NT2/D1 (cell line): ENCODE results near the gene HRH2.

Source experiments
- DNase-seq: peaks from one replicate; pipeline ENCODE4 v3.0.0-alpha.2; 2011; ENCODE audit warnings: low read depth, low spot score
- H3K27me3 ChIP-seq: 2 replicates; pipeline ENCODE4 v1.6.0; 2011; ENCODE audit warnings: mild to moderate bottlenecking; ENCODE audit not compliant: insufficient read length, insufficient read depth
- H3K36me3 ChIP-seq: 2 replicates; pipeline ENCODE4 v1.6.1; 2011; ENCODE audit warnings: mild to moderate bottlenecking, low read length, mixed read lengths; ENCODE audit not compliant: insufficient read depth, insufficient read length
- H3K4me1 ChIP-seq: 2 replicates; pipeline ENCODE4 v1.5.1; 2011; ENCODE audit not compliant: insufficient read depth, insufficient read length
- H3K4me3 ChIP-seq: 2 replicates; pipeline ENCODE4 v1.5.1; 2011; ENCODE audit warnings: low read depth; ENCODE audit not compliant: insufficient read length
- H3K9ac ChIP-seq: 2 replicates; pipeline ENCODE4 v1.6.0; 2011; ENCODE audit warnings: low read depth; ENCODE audit not compliant: insufficient read length
- H3K9me3 ChIP-seq: 2 replicates; pipeline ENCODE4 v1.5.1; 2011; ENCODE audit warnings: mild to moderate bottlenecking, low read length; ENCODE audit not compliant: insufficient read depth
- SUZ12 ChIP-seq: IDR thresholded peaks from 2 replicates; pipeline ENCODE4 v1.6.1; 2011; ENCODE audit not compliant: insufficient read length, insufficient read depth; ENCODE audit errors: extremely low read depth
- YY1 ChIP-seq: IDR thresholded peaks from 2 replicates; pipeline ENCODE4 v1.6.1; 2011; ENCODE audit not compliant: insufficient read length, insufficient read depth
- ZNF274 ChIP-seq: IDR thresholded peaks from 2 replicates; pipeline ENCODE4 v1.6.1; 2011; ENCODE audit warnings: mild to moderate bottlenecking, low read depth, low read length

Gene HRH2

GRCh38 chr5:175675873-175676272, 18.0 kb downstream of the HRH2 start:
- Histone ChIP-seq H3K36me3 (no peaks in the 10 kb centered on the region), H3K9ac (no peak overlapping the region), H3K9me3 (no peaks in the 10 kb centered on the region), H3K4me1 (no peaks in the 10 kb centered on the region), H3K27me3 (no peaks in the 10 kb centered on the region), H3K4me3 (no peak overlapping the region)
- no peak for TF ChIP-seq ZNF274
- no peak for TF ChIP-seq YY1
- TF ChIP-seq SUZ12, result no peak
- no peak for DNase-seq

DNA sequence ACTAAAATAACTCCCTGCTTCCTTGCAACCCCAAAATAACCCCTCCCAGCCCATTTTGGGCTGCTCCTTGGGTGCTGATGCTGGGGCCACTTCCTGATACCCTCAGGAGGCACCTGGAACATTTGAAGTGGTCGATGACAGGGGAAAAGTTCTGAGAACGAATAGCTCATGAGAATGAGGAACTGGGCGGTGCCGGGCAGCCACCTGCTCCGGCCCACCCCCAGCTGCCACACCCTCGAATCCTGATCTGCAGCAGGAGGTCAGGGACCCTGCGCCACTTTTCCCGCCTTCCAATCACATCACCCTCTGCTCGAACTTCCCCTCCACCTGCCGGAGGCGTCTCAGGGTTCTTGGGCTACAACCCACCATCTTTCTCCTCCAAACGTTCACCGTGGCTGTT, 19.7 kb downstream of the HRH2 start:
- H3K9ac ChIP-seq, result no peak overlapping the region
- no peak overlapping the region for H3K4me3 ChIP-seq
- TF ChIP-seq SUZ12 (no peak), YY1 (no peak), ZNF274 (no peak)
- DNase-seq, result no peak
- H3K36me3 ChIP-seq, result no peaks in the 10 kb centered on the region
- no peaks in the 10 kb centered on the region for H3K4me1 ChIP-seq
- H3K9me3 ChIP-seq, result no peaks in the 10 kb centered on the region
- no peaks in the 10 kb centered on the region for H3K27me3 ChIP-seq

DNA sequence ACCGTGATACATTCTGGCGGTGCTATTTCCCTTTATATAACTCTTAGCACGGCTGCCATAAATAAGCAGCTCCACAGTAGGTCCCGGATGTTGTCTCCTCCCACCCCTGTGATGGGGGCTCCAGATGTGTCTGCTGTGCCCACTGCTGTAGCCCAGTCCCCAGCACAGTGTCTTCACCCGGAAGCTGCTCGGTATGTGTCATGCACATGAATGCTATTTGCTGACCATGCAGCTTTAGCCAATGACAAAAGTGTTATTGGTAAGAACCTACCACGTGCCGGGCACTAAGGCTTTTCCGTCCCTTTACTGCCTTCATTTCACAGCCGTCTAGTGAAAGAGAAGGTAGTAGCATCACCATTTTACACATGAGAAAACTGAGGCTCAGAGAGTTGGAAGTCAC, 20.2 kb downstream of the HRH2 start:
- no peaks in the 10 kb centered on the region for H3K4me1 ChIP-seq
- TF ChIP-seq YY1 (no peak), ZNF274 (no peak), SUZ12 (no peak)
- no peak for DNase-seq
- no peaks in the 10 kb centered on the region for H3K9me3 ChIP-seq
- peaks cover under 1% of the 10 kb centered on the region for H3K36me3 ChIP-seq
- H3K27me3 ChIP-seq, result no peaks in the 10 kb centered on the region
- H3K4me3 ChIP-seq, result no peak overlapping the region
- H3K9ac ChIP-seq, result no peak overlapping the region

DNA sequence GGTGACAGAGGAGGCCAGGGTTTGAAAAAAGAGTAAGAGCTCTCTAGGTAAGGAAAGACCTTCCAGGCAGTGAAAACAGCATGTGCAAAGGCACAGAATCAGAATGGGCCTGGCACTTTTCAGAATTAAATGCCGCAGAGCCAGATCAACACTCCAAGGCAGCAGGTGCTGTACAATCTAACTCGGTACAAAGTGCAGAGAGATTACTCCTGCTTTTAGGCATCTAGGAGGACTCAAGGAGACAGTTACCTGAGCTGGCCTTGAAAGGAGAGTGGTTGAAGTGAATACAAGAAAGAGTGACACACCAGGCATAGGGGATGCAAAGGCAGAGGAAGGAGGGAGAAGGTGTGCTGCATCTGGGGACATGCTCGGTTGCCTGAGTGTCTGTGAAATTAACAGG, 21.5 kb downstream of the HRH2 start:
- Histone ChIP-seq H3K9me3 (no peaks in the 10 kb centered on the region), H3K4me3 (no peak overlapping the region), H3K27me3 (no peaks in the 10 kb centered on the region), H3K4me1 (no peaks in the 10 kb centered on the region), H3K9ac (no peak overlapping the region), H3K36me3 (peaks cover 10% of the 10 kb centered on the region)
- TF ChIP-seq YY1 (no peak), ZNF274 (no peak), SUZ12 (no peak)
- no peak for DNase-seq

- no peaks in the 10 kb centered on the region for H3K4me1 ChIP-seq
- TF ChIP-seq ZNF274 (no peak), YY1 (no peak), SUZ12 (no peak)
- H3K4me3 ChIP-seq, result no peak overlapping the region
- no peaks in the 10 kb centered on the region for H3K27me3 ChIP-seq
- peaks cover 10% of the 10 kb centered on the region for H3K36me3 ChIP-seq
- DNase-seq, result no peak
- no peak overlapping the region for H3K9ac ChIP-seq
- H3K9me3 ChIP-seq, result no peaks in the 10 kb centered on the region
Observed at GRCh38 chr5:175680020-175680419, 22.1 kb downstream of the HRH2 start.

DNA sequence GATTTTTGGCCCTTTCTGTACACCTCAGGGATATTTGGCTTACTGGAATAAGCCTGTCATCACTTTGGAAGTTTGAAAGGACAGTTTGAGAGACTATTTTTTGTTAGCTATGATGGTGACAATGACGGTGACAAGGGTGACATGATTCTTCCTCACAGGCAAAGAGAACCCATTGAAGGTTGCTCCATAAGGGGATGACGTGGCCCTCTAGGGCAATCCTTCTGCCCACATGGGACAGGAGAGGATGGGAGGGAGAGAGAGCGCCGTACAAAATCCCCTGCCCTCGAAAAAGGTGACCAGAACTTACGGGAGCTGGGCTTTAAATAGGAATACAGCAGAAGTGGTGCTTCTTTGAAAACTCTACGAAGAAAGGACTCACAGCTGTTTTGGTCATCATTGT, 22.6 kb downstream of the HRH2 start:
- H3K9ac ChIP-seq, result no peak overlapping the region
- no peak overlapping the region for H3K4me3 ChIP-seq
- no peak for TF ChIP-seq YY1
- no peak for TF ChIP-seq SUZ12
- no peak for TF ChIP-seq ZNF274
- H3K9me3 ChIP-seq, result no peaks in the 10 kb centered on the region
- no peak for DNase-seq
- H3K27me3 ChIP-seq, result no peaks in the 10 kb centered on the region
- peaks cover 10% of the 10 kb centered on the region for H3K36me3 ChIP-seq
- H3K4me1 ChIP-seq, result no peaks in the 10 kb centered on the region

- H3K9me3 ChIP-seq, result no peaks in the 10 kb centered on the region
- peaks cover 10% of the 10 kb centered on the region for H3K36me3 ChIP-seq
- H3K4me1 ChIP-seq, result no peaks in the 10 kb centered on the region
- DNase-seq, result no peak
- no peak overlapping the region for H3K9ac ChIP-seq
- TF ChIP-seq YY1, result no peak
- no peak for TF ChIP-seq ZNF274
- TF ChIP-seq SUZ12, result no peak
- no peak overlapping the region for H3K4me3 ChIP-seq
- H3K27me3 ChIP-seq, result no peaks in the 10 kb centered on the region
Observed at GRCh38 chr5:175681045-175681967, 23.4 kb downstream of the HRH2 start.
